HEK293 (cell line): Measurements from ENCODE around the gene ANKRD44.

ENCODE experiments used
- CTCF ChIP-seq: fragments of 450-650 bp; formaldehyde crosslinking; IDR thresholded peaks from 2 replicates; pipeline ENCODE4 v1.5.1; 2016; ENCODE audit warnings: missing biosample characterization, missing genetic modification characterization
- HOXC10 ChIP-seq: sonication (generic); formaldehyde crosslinking; IDR thresholded peaks from 2 replicates; pipeline ENCODE4 v1.8.1; 2023; ENCODE audit warnings: mild to moderate bottlenecking, missing genetic modification reagents
- MYNN ChIP-seq: fragments of 450-650 bp; formaldehyde crosslinking; IDR thresholded peaks from 2 replicates; pipeline ENCODE4 v1.5.1; 2016; ENCODE audit warnings: missing biosample characterization, missing genetic modification characterization, borderline replicate concordance
- TCF7L2 ChIP-seq: IDR thresholded peaks from 2 replicates; pipeline ENCODE4 v1.6.1; 2011; ENCODE audit warnings: low read depth, mild to moderate bottlenecking, inconsistent platforms, low read length, moderate library complexity, borderline replicate concordance
- ZNF174 ChIP-seq: fragments of 450-650 bp; formaldehyde crosslinking; IDR thresholded peaks from 2 replicates; pipeline ENCODE4 v1.5.0; 2017; ENCODE audit warnings: missing biosample characterization, mild to moderate bottlenecking, missing genetic modification characterization
- ZNF223 ChIP-seq: fragments of 450-650 bp; formaldehyde crosslinking; IDR thresholded peaks from 2 replicates; pipeline ENCODE4 v1.5.1; 2016; ENCODE audit warnings: missing biosample characterization, missing genetic modification characterization
- ZNF433 ChIP-seq: fragments of 450-650 bp; formaldehyde crosslinking; IDR thresholded peaks from 2 replicates; pipeline ENCODE4 v1.5.1; 2016; ENCODE audit warnings: missing biosample characterization, missing genetic modification characterization, low read depth
- ZNF701 ChIP-seq: fragments of 450-650 bp; formaldehyde crosslinking; IDR thresholded peaks from 2 replicates; pipeline ENCODE4 v1.5.1; 2016; ENCODE audit warnings: missing biosample characterization, missing genetic modification characterization
- TF ChIP-seq, protein P1 (sequence below): fragments of 450-650 bp; formaldehyde crosslinking; IDR thresholded peaks from 2 replicates; pipeline ENCODE4 v1.5.1; 2016; ENCODE audit warnings: missing biosample characterization, missing genetic modification characterization

GRCh38 chr2:197181491-197181890 is 129.1 kb downstream of the ANKRD44 start:
- TF ChIP-seq ZNF223 (tag by site-specific recombination) (no peak), ZNF701 (tag by site-specific recombination) (no peak), HOXC10 (CRISPR knock-in tag) (no peak), CTCF (tag by site-specific recombination) (no peak), ZNF433 (tag by site-specific recombination) (no peak), ZNF174 (tag by site-specific recombination) (no peak), MYNN (no peak), TCF7L2 (no peak)
- TF ChIP-seq, protein P1, sequence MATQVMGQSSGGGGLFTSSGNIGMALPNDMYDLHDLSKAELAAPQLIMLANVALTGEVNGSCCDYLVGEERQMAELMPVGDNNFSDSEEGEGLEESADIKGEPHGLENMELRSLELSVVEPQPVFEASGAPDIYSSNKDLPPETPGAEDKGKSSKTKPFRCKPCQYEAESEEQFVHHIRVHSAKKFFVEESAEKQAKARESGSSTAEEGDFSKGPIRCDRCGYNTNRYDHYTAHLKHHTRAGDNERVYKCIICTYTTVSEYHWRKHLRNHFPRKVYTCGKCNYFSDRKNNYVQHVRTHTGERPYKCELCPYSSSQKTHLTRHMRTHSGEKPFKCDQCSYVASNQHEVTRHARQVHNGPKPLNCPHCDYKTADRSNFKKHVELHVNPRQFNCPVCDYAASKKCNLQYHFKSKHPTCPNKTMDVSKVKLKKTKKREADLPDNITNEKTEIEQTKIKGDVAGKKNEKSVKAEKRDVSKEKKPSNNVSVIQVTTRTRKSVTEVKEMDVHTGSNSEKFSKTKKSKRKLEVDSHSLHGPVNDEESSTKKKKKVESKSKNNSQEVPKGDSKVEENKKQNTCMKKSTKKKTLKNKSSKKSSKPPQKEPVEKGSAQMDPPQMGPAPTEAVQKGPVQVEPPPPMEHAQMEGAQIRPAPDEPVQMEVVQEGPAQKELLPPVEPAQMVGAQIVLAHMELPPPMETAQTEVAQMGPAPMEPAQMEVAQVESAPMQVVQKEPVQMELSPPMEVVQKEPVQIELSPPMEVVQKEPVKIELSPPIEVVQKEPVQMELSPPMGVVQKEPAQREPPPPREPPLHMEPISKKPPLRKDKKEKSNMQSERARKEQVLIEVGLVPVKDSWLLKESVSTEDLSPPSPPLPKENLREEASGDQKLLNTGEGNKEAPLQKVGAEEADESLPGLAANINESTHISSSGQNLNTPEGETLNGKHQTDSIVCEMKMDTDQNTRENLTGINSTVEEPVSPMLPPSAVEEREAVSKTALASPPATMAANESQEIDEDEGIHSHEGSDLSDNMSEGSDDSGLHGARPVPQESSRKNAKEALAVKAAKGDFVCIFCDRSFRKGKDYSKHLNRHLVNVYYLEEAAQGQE (tag by site-specific recombination), result no peak
